ENCODE measurements around the gene RCAN2.

RCAN2 gene

GRCh38 chr6:46491201-46491627 is at the start of gene RCAN2:
Gene RCAN2 (minus strand): TSS chr6:46491449.
- DNase-seq (ENCODE audit: low read depth in 2 of 2) = no peak

GRCh38 chr6:46539866-46540265 is 48.6 kb upstream of the RCAN2 start:
- DNase-seq (ENCODE audit: low read depth in 2 of 2) = no peak

GRCh38 chr6:46538800-46539480 is 47.7 kb upstream of the RCAN2 start:
- DNase-seq (ENCODE audit: low read depth in 2 of 2) = no peak

- no peak for DNase-seq (ENCODE audit: low read depth in 2 of 2)
Measured at GRCh38 chr6:46530896-46531295, 39.6 kb upstream of the RCAN2 start.

- DNase-seq (ENCODE audit: low read depth in 2 of 2) = no peak
Measured at GRCh38 chr6:46528961-46529750, 37.9 kb upstream of the RCAN2 start.

- no peak for DNase-seq (ENCODE audit: low read depth in 2 of 2)
Measured at GRCh38 chr6:46526607-46527006, 35.4 kb upstream of the RCAN2 start.

GRCh38 chr6:46525583-46525982 is 34.3 kb upstream of the RCAN2 start:
- DNase-seq (ENCODE audit: low read depth in 2 of 2) = no peak

- DNase-seq (ENCODE audit: low read depth in 2 of 2) = no peak
Measured at GRCh38 chr6:46521464-46521971, 30.3 kb upstream of the RCAN2 start.

- no peak for DNase-seq (ENCODE audit: low read depth in 2 of 2)
Measured at GRCh38 chr6:46517202-46517601, 26.0 kb upstream of the RCAN2 start.

GRCh38 chr6:46513533-46513932 is 22.3 kb upstream of the RCAN2 start:
- DNase-seq (ENCODE audit: low read depth in 2 of 2) = no peak

- no peak for DNase-seq (ENCODE audit: low read depth in 2 of 2)
Measured at GRCh38 chr6:46511320-46511719, 20.1 kb upstream of the RCAN2 start.

- no peak for DNase-seq (ENCODE audit: low read depth in 2 of 2)
Measured at GRCh38 chr6:46510651-46511050, 19.4 kb upstream of the RCAN2 start.

- DNase-seq (ENCODE audit: low read depth in 2 of 2) = no peak
Measured at GRCh38 chr6:46509981-46510510, 18.8 kb upstream of the RCAN2 start.

- DNase-seq (ENCODE audit: low read depth in 2 of 2) = no peak
Measured at GRCh38 chr6:46509063-46509462, 17.8 kb upstream of the RCAN2 start.

GRCh38 chr6:46507426-46507825 is 16.2 kb upstream of the RCAN2 start:
- DNase-seq (ENCODE audit: low read depth in 2 of 2) = no peak

GRCh38 chr6:46505693-46506512 is 14.7 kb upstream of the RCAN2 start:
- DNase-seq (ENCODE audit: low read depth in 2 of 2) = no peak

GRCh38 chr6:46504242-46504641 is 13.0 kb upstream of the RCAN2 start:
- no peak for DNase-seq (ENCODE audit: low read depth in 2 of 2)

- no peak for DNase-seq (ENCODE audit: low read depth in 2 of 2)
Measured at GRCh38 chr6:46502486-46503119, 11.4 kb upstream of the RCAN2 start.

- DNase-seq (ENCODE audit: low read depth in 2 of 2) = no peak
Measured at GRCh38 chr6:46501136-46502089, 10.2 kb upstream of the RCAN2 start.

- DNase-seq (ENCODE audit: low read depth in 2 of 2) = no peak
Measured at GRCh38 chr6:46500382-46500781, 9.1 kb upstream of the RCAN2 start.

All from stimulated activated CD8-positive, alpha-beta memory T cell treated with anti-CD3 and anti-CD28 coated beads, Interleukin-7, amount 100 ng/mL, for 1 hour (primary cell).